SK-N-SH (cell line): ENCODE data around the gene SOX15. TPM values are rescaled to one million over a fixed set of nuclear protein-coding genes. Genes with fewer than 3 reads are reported as not detected.

ENCODE experiments used
- CTCF ChIA-PET: fragments of 300-600, 350-600 bp; formaldehyde crosslinking; extraction: SDS; loops from one replicate; lab custom pipeline; 2021; lab: Yijun Ruan, JAX
- POLR2A ChIA-PET: fragments of 350-600 bp; sonication (Branson Sonifier 250); formaldehyde crosslinking; extraction: SDS; loops from one replicate; lab custom pipeline; 2020; ENCODE audit warnings: antibody characterized with exemption, inconsistent platforms; lab: Yijun Ruan, JAX
- DNase-seq: peaks from one replicate; pipeline ENCODE4 v3.0.0; 2012
- H2AFZ ChIP-seq: fragments of 200-600 bp; sonication (generic); 2 replicates; pipeline ENCODE4 v1.8.1; 2016; ENCODE audit warnings: antibody characterized with exemption, mild to moderate bottlenecking, low read depth
- H3F3A ChIP-seq: fragments of 200-600 bp; sonication (generic); replicated peaks from 2 replicates; pipeline ENCODE3; 2016; ENCODE audit warnings: antibody characterized with exemption, mild to moderate bottlenecking; ENCODE audit not compliant: insufficient read depth
- H3K27ac ChIP-seq, 2 experiments: fragments of 200-500 bp in 1 of 2; fragments of 200-600 bp in 1 of 2; sonication (Bioruptor generic) in 1 of 2; sonication (generic), shearing (Covaris generic) in 1 of 2; 2 replicates each; pipeline versions ENCODE4 v1.5.1 to v1.6.1; 2014 to 2016; ENCODE audit warnings: low read depth in 2 of 2, inconsistent platforms in 1 of 2, low read length in 1 of 2, mild to moderate bottlenecking in 1 of 2, mixed read lengths in 1 of 2
- H3K27me3 ChIP-seq: fragments of 200-600 bp; sonication (generic), shearing (Covaris generic); 2 replicates; pipeline ENCODE4 v1.6.1; 2016; ENCODE audit warnings: mixed run types; ENCODE audit not compliant: insufficient read depth
- H3K36me3 ChIP-seq, 2 experiments: fragments of 200-500 bp in 1 of 2; fragments of 200-600 bp in 1 of 2; sonication (Bioruptor generic) in 1 of 2; sonication (generic) in 1 of 2; replicated peaks in 1 of 2; 2 replicates each; pipeline versions ENCODE3 to v1.5.1; 2014 to 2016; ENCODE audit warnings: low read length in 1 of 2, mild to moderate bottlenecking in 1 of 2; ENCODE audit not compliant: insufficient read depth in 2 of 2, control insufficient read depth in 1 of 2
- H3K4me1 ChIP-seq, 2 experiments: fragments of 200-500 bp in 1 of 2; fragments of 200-600 bp in 1 of 2; sonication (Bioruptor generic) in 1 of 2; sonication (generic), shearing (Covaris generic) in 1 of 2; 2 replicates each; pipeline versions ENCODE4 v1.5.1 to v1.6.1; 2014 to 2016; ENCODE audit warnings: low read depth in 1 of 2, low read length in 1 of 2, mixed run types in 1 of 2; ENCODE audit not compliant: insufficient read depth in 2 of 2, control insufficient read depth in 1 of 2
- H3K4me2 ChIP-seq: fragments of 200-600 bp; sonication (generic), shearing (Covaris generic); 2 replicates; pipeline ENCODE4 v1.6.1; 2017; ENCODE audit warnings: mixed run types
- H3K4me3 ChIP-seq, 2 experiments: fragments of 200-500 bp in 1 of 2; fragments of 200-600 bp in 1 of 2; sonication (Bioruptor generic) in 1 of 2; sonication (generic), shearing (Covaris generic) in 1 of 2; 2 replicates each; pipeline versions ENCODE4 v1.5.1 to v1.8.1; 2014 to 2016; ENCODE audit warnings: low read depth in 2 of 2, inconsistent platforms in 1 of 2, low read length in 1 of 2, mild to moderate bottlenecking in 1 of 2, mixed read lengths in 1 of 2, moderate library complexity in 1 of 2
- H3K79me2 ChIP-seq: fragments of 200-600 bp; sonication (generic); 2 replicates; pipeline ENCODE4 v1.8.1; 2017; ENCODE audit warnings: mild to moderate bottlenecking; ENCODE audit not compliant: insufficient read depth
- H3K9ac ChIP-seq: fragments of 200-600 bp; sonication (generic); 2 replicates; pipeline ENCODE4 v1.6.1; 2017; ENCODE audit warnings: mixed run types
- H3K9me2 ChIP-seq: fragments of 200-600 bp; sonication (generic); 2 replicates; pipeline ENCODE4 v1.6.1; 2017; ENCODE audit warnings: mixed run types
- H3K9me3 ChIP-seq: fragments of 200-600 bp; sonication (generic); 2 replicates; pipeline ENCODE4 v1.6.1; 2017; ENCODE audit warnings: mixed run types, mild to moderate bottlenecking, moderate library complexity
- H4K20me1 ChIP-seq: fragments of 200-600 bp; sonication (generic); 2 replicates; pipeline ENCODE4 v1.6.1; 2017; ENCODE audit warnings: mild to moderate bottlenecking, mixed run types; ENCODE audit not compliant: insufficient read depth
- CHD2 ChIP-seq: fragments of 150-350 bp; IDR thresholded peaks from 2 replicates; pipeline ENCODE4 v1.6.1; 2018; ENCODE audit warnings: low read length; ENCODE audit not compliant: partially characterized antibody
- ELF1 ChIP-seq: IDR thresholded peaks from 2 replicates; pipeline ENCODE4 v1.4.0; 2012
- EZH2phosphoT487 ChIP-seq: fragments of 200-600 bp; sonication (generic); IDR thresholded peaks from 2 replicates; pipeline ENCODE4 v1.6.1; 2017; ENCODE audit warnings: low read depth, mixed run types, mild to moderate bottlenecking, antibody characterized with exemption, moderate library complexity, borderline replicate concordance
- FOSL2 ChIP-seq: IDR thresholded peaks from 2 replicates; pipeline ENCODE4 v1.4.0; 2012; ENCODE audit warnings: low read depth, mild to moderate bottlenecking, moderate library complexity, borderline replicate concordance
- GABPA ChIP-seq: IDR thresholded peaks from 2 replicates; pipeline ENCODE4 v1.4.0; 2012; ENCODE audit warnings: low read depth, mild to moderate bottlenecking
- NFIC ChIP-seq: IDR thresholded peaks from 2 replicates; pipeline ENCODE4 v1.4.0; 2012; ENCODE audit warnings: borderline replicate concordance
- PBX3 ChIP-seq: IDR thresholded peaks from 2 replicates; pipeline ENCODE4; 2012
- RCOR1 ChIP-seq: fragments of 150-350 bp; IDR thresholded peaks from 2 replicates; pipeline ENCODE4 v1.6.1; 2017; ENCODE audit warnings: antibody characterized with exemption, low read length
- REST ChIP-seq: IDR thresholded peaks from 2 replicates; pipeline ENCODE4 v1.6.1; 2012; ENCODE audit warnings: mild to moderate bottlenecking, low read depth, low read length, moderate library complexity
- SIN3A ChIP-seq: IDR thresholded peaks from 2 replicates; pipeline ENCODE4 v1.6.1; 2012; ENCODE audit warnings: low read depth, mild to moderate bottlenecking, low read length, moderate library complexity, borderline replicate concordance
- TAF1 ChIP-seq: IDR thresholded peaks from 2 replicates; pipeline ENCODE4 v1.6.1; 2012; ENCODE audit warnings: low read depth, mild to moderate bottlenecking, low read length, moderate library complexity, borderline replicate concordance
- USF2 ChIP-seq: fragments of 150-350 bp; IDR thresholded peaks from 2 replicates; pipeline ENCODE4 v1.6.1; 2017; ENCODE audit warnings: antibody characterized with exemption, low read length, low read depth, borderline replicate concordance
- WGBS: methylation state at CpG from one replicate; pipeline ENCODE4 v1.1.6; 2017; ENCODE audit warnings: low lambda C conversion rate; 5-methylcytosine and 5-hydroxymethylcytosine counted together
- polyA plus RNA-seq, 3 experiments: library from polyadenylated mRNA; depleted of rRNA; stranded (reverse); fragments of >200 nt; gene quantifications; 2 replicates each; pipeline ENCODE4 v1.2.3, GENCODE V29; 2012

SOX15 gene
- polyA plus RNA-seq, 1 of the 3 experiments (the other 2 are of a cell fraction): 1.3 TPM

DNA sequence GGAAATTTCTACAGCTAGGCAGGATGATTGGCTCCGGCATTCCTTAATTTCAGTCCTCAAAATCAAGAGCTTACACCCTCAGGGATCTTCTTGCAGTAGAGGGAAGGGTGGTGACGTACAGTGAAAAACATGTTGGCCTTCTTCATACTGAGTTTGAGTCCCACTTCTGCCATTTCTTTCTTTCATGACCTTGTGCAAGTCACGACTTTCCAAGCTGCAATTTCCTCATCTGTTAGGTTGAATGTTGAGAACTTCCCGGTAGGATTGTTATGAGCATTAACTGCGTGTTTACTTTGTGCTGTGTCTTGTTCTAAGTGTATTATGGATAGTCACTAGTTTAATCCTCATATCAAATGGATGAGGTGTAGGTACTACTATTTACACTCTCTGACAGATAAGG lies 20.3 kb downstream of the SOX15 start:
- Histone ChIP-seq H3K4me1 (peaks cover 1 to 18% of the 10 kb centered on the region in 2 experiments), H3K9me3 (no peaks in the 10 kb centered on the region), H4K20me1 (peaks cover 15% of the 10 kb centered on the region), H3K79me2 (peaks cover 68% of the 10 kb centered on the region), H3K27ac (no peak overlapping the region), H3K9ac (no peak overlapping the region), H3K4me3 (no peak overlapping the region), H3K9me2 (no peaks in the 10 kb centered on the region), H3K27me3 (no peaks in the 10 kb centered on the region), H3K36me3 (peaks cover 56 to 58% of the 10 kb centered on the region in 2 experiments), H2AFZ (no peak overlapping the region), H3F3A (peaks cover 35% of the 10 kb centered on the region), H3K4me2 (no peak overlapping the region)
- TF ChIP-seq SIN3A: no peak
- TF ChIP-seq TAF1: no peak
- TF ChIP-seq CHD2: no peak
- TF ChIP-seq USF2: no peak
- TF ChIP-seq GABPA: no peak
- TF ChIP-seq NFIC: no peak
- TF ChIP-seq ELF1: no peak
- no peak for TF ChIP-seq RCOR1
- TF ChIP-seq FOSL2: no peak
- no peak for TF ChIP-seq REST
- TF ChIP-seq EZH2phosphoT487: no peak
- no peak for TF ChIP-seq PBX3
- ChIA-PET CTCF (interaction anchor here (0.9 to 5.9 kb wide), 3 partner anchors 9 to 55 kb away, joined by 5 to 40 read pairs (median 5); partner anchors contain the start of gene SENP3), POLR2A (no interaction called here)
- DNase-seq: no peak
- 88% methylated on average over 5 of the region's 5 CpGs for WGBS
